22Rv1 (cell line): ENCODE results near the gene SYNE3.
"Not testable (repeated sequence)": the region's sequence is repeated elsewhere in the genome, so short reads cannot be mapped to it uniquely, and the experiment has no call there.

ENCODE experiments used
- ZFX ChIP-seq: fragments of 450-650 bp; IDR thresholded peaks from 2 replicates; pipeline ENCODE4 v1.6.1; 2017; ENCODE audit warnings: antibody characterized with exemption, borderline replicate concordance
- TF ChIP-seq, protein P1 (sequence below): fragments of 450-650 bp; IDR thresholded peaks from 2 replicates; pipeline ENCODE4 v1.5.1; 2017; ENCODE audit warnings: mild to moderate bottlenecking

DNA sequence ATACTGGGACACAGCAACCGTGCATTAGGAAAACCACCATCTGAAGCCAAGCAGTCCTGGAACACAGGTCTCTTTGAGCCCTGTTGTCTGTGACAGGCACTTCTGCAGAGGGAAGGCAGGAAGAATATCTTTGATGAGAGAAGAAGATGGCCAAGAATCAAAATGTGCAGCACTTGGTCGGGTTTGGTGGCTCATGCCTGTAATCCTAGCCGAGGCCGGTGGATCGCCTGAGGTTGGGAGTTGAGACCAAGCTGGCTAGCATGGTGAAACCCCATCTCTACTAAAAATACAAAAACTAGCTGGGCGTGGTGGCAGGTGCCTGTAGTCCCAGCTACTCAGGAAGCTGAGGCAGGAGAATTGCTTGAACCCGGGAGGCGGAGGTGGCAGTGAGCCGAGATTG, 6.1 kb downstream of the SYNE3 start:
- TF ChIP-seq, protein P1, sequence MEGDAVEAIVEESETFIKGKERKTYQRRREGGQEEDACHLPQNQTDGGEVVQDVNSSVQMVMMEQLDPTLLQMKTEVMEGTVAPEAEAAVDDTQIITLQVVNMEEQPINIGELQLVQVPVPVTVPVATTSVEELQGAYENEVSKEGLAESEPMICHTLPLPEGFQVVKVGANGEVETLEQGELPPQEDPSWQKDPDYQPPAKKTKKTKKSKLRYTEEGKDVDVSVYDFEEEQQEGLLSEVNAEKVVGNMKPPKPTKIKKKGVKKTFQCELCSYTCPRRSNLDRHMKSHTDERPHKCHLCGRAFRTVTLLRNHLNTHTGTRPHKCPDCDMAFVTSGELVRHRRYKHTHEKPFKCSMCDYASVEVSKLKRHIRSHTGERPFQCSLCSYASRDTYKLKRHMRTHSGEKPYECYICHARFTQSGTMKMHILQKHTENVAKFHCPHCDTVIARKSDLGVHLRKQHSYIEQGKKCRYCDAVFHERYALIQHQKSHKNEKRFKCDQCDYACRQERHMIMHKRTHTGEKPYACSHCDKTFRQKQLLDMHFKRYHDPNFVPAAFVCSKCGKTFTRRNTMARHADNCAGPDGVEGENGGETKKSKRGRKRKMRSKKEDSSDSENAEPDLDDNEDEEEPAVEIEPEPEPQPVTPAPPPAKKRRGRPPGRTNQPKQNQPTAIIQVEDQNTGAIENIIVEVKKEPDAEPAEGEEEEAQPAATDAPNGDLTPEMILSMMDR, result not testable (repeated sequence)
- TF ChIP-seq ZFX, result not testable (repeated sequence)
